CD4-positive, alpha-beta memory T cell (primary cell): Measurements from ENCODE around the gene NMU. TPM values are rescaled to one million over a fixed set of nuclear protein-coding genes. Genes with fewer than 3 reads are reported as not detected.
"Not testable (repeated sequence)": the region's sequence is repeated elsewhere in the genome, so short reads cannot be mapped to it uniquely, and the experiment has no call there.

Source experiments
- CTCF ChIA-PET: fragments of 350-600 bp; sonication (Branson Sonifier 250); formaldehyde crosslinking; loops from one replicate; lab custom pipeline; 2021; ENCODE audit warnings: inconsistent platforms; ENCODE audit not compliant: partially characterized antibody; lab: Charles Lee
- POLR2A ChIA-PET: fragments of 350-600 bp; sonication (Branson Sonifier 250); formaldehyde crosslinking; loops from one replicate; lab custom pipeline; 2021; ENCODE audit not compliant: partially characterized antibody; lab: Charles Lee
- DNase-seq, 5 donors: peaks; one replicate each; pipeline versions ENCODE4 v3.0.0 to v3.0.0-alpha.2; 2020 to 2022; ENCODE audit warnings: mixed read lengths in 1 of 5
- H3K27ac ChIP-seq: one replicate; pipeline ENCODE4 v1.7.0; 2013; ENCODE audit warnings: low read depth, low read length
- H3K27me3 ChIP-seq: 2 replicates; pipeline ENCODE4 v1.7.0; 2013; ENCODE audit warnings: mild to moderate bottlenecking, low read length, moderate library complexity; ENCODE audit not compliant: insufficient read depth
- H3K36me3 ChIP-seq: 2 replicates; pipeline ENCODE4 v1.7.0; 2013; ENCODE audit warnings: mild to moderate bottlenecking, low read length, moderate library complexity; ENCODE audit not compliant: insufficient read depth
- H3K4me1 ChIP-seq: 2 replicates; pipeline ENCODE4 v1.7.0; 2013; ENCODE audit warnings: mild to moderate bottlenecking, low read length, moderate library complexity; ENCODE audit not compliant: insufficient read depth
- H3K4me3 ChIP-seq, 2 donors: one replicate each; pipeline ENCODE4 v1.7.0; 2013; ENCODE audit warnings: low read length in 2 of 2, mild to moderate bottlenecking in 1 of 2
- H3K9me3 ChIP-seq, 2 donors: one replicate each; pipeline ENCODE4 v1.7.0; 2013; ENCODE audit warnings: low read length in 2 of 2, control low read depth in 1 of 2; ENCODE audit not compliant: control insufficient read depth in 1 of 2
- H3K27ac Mint-ChIP-seq, 7 donors: one replicate each; pipeline ENCODE4 v1.8.0; 2020 to 2021; ENCODE audit warnings: mixed read lengths in 7 of 7, mild to moderate bottlenecking in 6 of 7, inconsistent platforms in 3 of 7, moderate library complexity in 3 of 7
- H3K27me3 Mint-ChIP-seq, 2 donors: one replicate each; pipeline ENCODE4 v1.8.0; 2020 to 2021; ENCODE audit warnings: mixed read lengths in 2 of 2
- H3K36me3 Mint-ChIP-seq, 2 donors: one replicate each; pipeline ENCODE4 v1.8.0; 2020 to 2021; ENCODE audit warnings: mixed read lengths in 2 of 2, inconsistent platforms in 1 of 2, mild to moderate bottlenecking in 1 of 2
- H3K4me1 Mint-ChIP-seq, 4 donors: one replicate each; pipeline ENCODE4 v1.8.0; 2020 to 2021; ENCODE audit warnings: mixed read lengths in 4 of 4, mild to moderate bottlenecking in 1 of 4
- H3K4me3 Mint-ChIP-seq, 8 donors: one replicate each; pipeline ENCODE4 v1.8.0; 2020 to 2021; ENCODE audit warnings: mixed read lengths in 8 of 8, mild to moderate bottlenecking in 7 of 8, moderate library complexity in 6 of 8, inconsistent platforms in 3 of 8
- H3K9me3 Mint-ChIP-seq, 8 donors: one replicate each; pipeline ENCODE4 v1.8.0; 2020 to 2021; ENCODE audit warnings: mixed read lengths in 8 of 8, mild to moderate bottlenecking in 5 of 8, inconsistent platforms in 3 of 8, moderate library complexity in 1 of 8
- intact Hi-C: fragments of 100-400 bp; cut with micrococcal nuclease; formaldehyde crosslinking; loops from one replicate; pipeline ENCODE4 v1.15.1; 2023
- polyA plus RNA-seq, 2 donors: library from polyadenylated mRNA; unstranded; fragments of 300-500 nt; fragmentation: Illumina TruSeq; gene quantifications; one replicate each; pipeline ENCODE4 v1.2.3, GENCODE V29; 2021
- total RNA-seq, 2 experiments: library from RNA; stranded (reverse); gene quantifications; one replicate each; pipeline ENCODE4 v1.2.3, GENCODE V29; 2021

The NMU gene
- total and polyA plus RNA-seq, 4 experiments from 2014 or later = 0.49 to 6.7 TPM; not detected in 2

DNA sequence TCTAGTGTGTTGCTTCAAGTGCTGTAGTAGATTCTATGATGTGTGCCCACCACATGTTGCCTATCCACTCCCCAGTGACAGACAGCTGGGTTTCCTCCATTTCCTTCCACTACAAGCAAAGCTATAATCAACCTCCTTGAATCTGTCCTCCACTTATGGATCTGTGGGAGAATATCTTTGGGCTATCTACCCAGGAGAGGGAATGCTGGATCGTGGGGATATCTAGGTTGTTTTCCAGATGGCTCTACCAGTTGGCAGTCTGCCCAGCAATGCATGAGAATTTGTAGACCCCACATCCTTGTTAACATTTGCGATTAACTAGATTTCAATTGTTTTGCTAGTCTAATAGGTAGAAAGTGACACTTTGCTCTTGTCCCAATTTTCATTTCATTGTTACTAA is 10.3 kb downstream of the NMU start:
- no peaks in the 10 kb centered on the region for H3K4me1 ChIP-seq
- ChIA-PET CTCF (no interaction called here), POLR2A (no interaction called here)
- no peak overlapping the region for H3K4me3 ChIP-seq
- no peaks in the 10 kb centered on the region for H3K9me3 ChIP-seq
- no peak overlapping the region for H3K27ac Mint-ChIP-seq
- DNase-seq = no peak
- no peak overlapping the region for H3K4me3 Mint-ChIP-seq
- no peaks in the 10 kb centered on the region for H3K36me3 Mint-ChIP-seq
- H3K27me3 Mint-ChIP-seq = peaks cover 5% of the 10 kb centered on the region in 2 donors
- H3K27me3 ChIP-seq = no peaks in the 10 kb centered on the region
- no peaks in the 10 kb centered on the region for H3K36me3 ChIP-seq
- H3K4me1 Mint-ChIP-seq = no peaks in the 10 kb centered on the region
- H3K27ac ChIP-seq = no peak overlapping the region
- peaks cover 0 to 5% (median 0%) of the 10 kb centered on the region in 8 donors for H3K9me3 Mint-ChIP-seq
- intact Hi-C loops = no loop called here

DNA sequence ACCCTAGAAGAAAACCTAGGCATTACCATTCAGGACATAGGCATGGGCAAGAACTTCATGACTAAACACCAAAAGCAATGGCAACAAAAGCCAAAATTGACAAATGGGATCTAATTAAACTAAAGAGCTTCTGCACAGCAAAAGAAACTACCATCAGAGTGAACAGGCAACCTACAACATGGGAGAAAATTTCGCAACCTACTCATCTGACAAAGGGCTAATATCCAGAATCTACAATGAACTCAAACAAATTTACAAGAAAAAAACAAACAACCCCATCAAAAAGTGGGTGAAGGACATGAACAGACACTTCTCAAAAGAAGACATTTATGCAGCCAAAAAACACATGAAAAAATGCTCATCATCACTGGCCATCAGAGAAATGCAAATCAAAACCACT is 12.0 kb downstream of the NMU start:
- H3K36me3 Mint-ChIP-seq, H3K27ac Mint-ChIP-seq, H3K27me3 Mint-ChIP-seq, H3K4me3 ChIP-seq, H3K27ac ChIP-seq, POLR2A ChIA-PET, H3K4me1 ChIP-seq, H3K9me3 Mint-ChIP-seq, H3K4me1 Mint-ChIP-seq, DNase-seq, H3K27me3 ChIP-seq, intact Hi-C loops, H3K9me3 ChIP-seq, H3K36me3 ChIP-seq, CTCF ChIA-PET, H3K4me3 Mint-ChIP-seq: not testable (repeated sequence)

GRCh38 chr4:55618546-55619143 is 17.5 kb downstream of the NMU start:
- no peaks in the 10 kb centered on the region for H3K27me3 ChIP-seq
- Mint-ChIP-seq H3K4me1 (no peaks in the 10 kb centered on the region), H3K27ac (no peak overlapping the region), H3K9me3 (no peaks in the 10 kb centered on the region), H3K4me3 (peak overlapping the region in 2 of 8 donors; percentile 17 to 59), H3K27me3 (peaks cover 0 to 6% of the 10 kb centered on the region in 2 donors), H3K36me3 (no peaks in the 10 kb centered on the region)
- ChIA-PET POLR2A (no interaction called here), CTCF (no interaction called here)
- H3K4me1 ChIP-seq = no peaks in the 10 kb centered on the region
- no peak for DNase-seq
- no peak overlapping the region for H3K4me3 ChIP-seq
- intact Hi-C loops = no loop called here
- H3K9me3 ChIP-seq = no peaks in the 10 kb centered on the region
- H3K27ac ChIP-seq = no peak overlapping the region
- H3K36me3 ChIP-seq = no peaks in the 10 kb centered on the region

DNA sequence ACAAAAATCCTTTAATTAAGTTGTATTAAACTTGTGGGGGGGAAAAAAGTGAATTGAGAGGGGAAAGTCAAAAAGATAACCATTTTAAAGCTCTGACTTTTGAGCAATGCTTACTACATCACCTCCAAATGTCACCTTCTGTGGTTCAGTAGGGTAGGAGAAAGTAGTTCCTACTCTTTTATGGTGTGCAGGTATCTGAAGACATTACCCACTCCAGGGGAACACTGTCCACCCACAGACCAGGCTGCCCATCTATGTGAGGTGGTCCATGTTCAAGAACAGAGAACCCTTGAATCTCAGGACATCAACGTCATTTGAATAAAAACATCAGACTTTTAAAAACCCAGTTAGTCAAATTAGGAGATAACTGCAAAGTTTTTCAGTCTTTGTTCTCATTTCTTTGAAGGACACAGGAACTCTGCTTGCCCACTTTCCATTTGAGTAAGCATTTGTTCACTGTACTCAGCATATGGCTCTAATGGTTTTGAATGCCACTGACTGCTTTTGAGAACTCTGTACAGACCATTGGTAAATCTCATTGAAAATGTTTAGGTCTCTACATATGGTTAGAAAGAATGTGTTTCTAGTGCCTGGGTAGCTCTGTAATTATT is 18.4 kb downstream of the NMU start:
- H3K9me3 ChIP-seq = no peaks in the 10 kb centered on the region
- Mint-ChIP-seq H3K27me3 (peaks cover 0 to 6% of the 10 kb centered on the region in 2 donors), H3K9me3 (no peaks in the 10 kb centered on the region), H3K36me3 (no peaks in the 10 kb centered on the region), H3K4me3 (no peak overlapping the region), H3K4me1 (no peaks in the 10 kb centered on the region), H3K27ac (no peak overlapping the region)
- no peaks in the 10 kb centered on the region for H3K36me3 ChIP-seq
- DNase-seq = no peak
- no peak overlapping the region for H3K27ac ChIP-seq
- no peaks in the 10 kb centered on the region for H3K4me1 ChIP-seq
- H3K27me3 ChIP-seq = no peaks in the 10 kb centered on the region
- intact Hi-C loops = no loop called here
- ChIA-PET POLR2A (no interaction called here), CTCF (no interaction called here)
- no peak overlapping the region for H3K4me3 ChIP-seq

- H3K36me3 ChIP-seq = no peaks in the 10 kb centered on the region
- ChIA-PET POLR2A (no interaction called here), CTCF (no interaction called here)
- intact Hi-C loops = no loop called here
- H3K9me3 ChIP-seq = no peaks in the 10 kb centered on the region
- Mint-ChIP-seq H3K4me1 (peaks cover 0 to 2% (median under 1%) of the 10 kb centered on the region in 4 donors), H3K27ac (peak overlapping the region in 2 of 7 donors; percentile 23 to 30), H3K36me3 (no peaks in the 10 kb centered on the region), H3K9me3 (no peaks in the 10 kb centered on the region), H3K27me3 (peaks cover 0 to 6% of the 10 kb centered on the region in 2 donors), H3K4me3 (no peak overlapping the region)
- H3K27ac ChIP-seq = no peak overlapping the region
- H3K4me1 ChIP-seq = no peaks in the 10 kb centered on the region
- H3K4me3 ChIP-seq = no peak overlapping the region
- no peak for DNase-seq
- no peaks in the 10 kb centered on the region for H3K27me3 ChIP-seq
Measured at GRCh38 chr4:55615008-55615407, 21.1 kb downstream of the NMU start.

- no peak overlapping the region for H3K4me3 ChIP-seq
- Mint-ChIP-seq H3K27me3 (peaks cover 0 to 6% of the 10 kb centered on the region in 2 donors), H3K9me3 (no peaks in the 10 kb centered on the region), H3K36me3 (no peaks in the 10 kb centered on the region), H3K27ac (no peak overlapping the region), H3K4me3 (no peak overlapping the region), H3K4me1 (peaks cover 4 to 11% (median 8%) of the 10 kb centered on the region in 4 donors)
- intact Hi-C loops = no loop called here
- CTCF ChIA-PET = no interaction called here
- no peaks in the 10 kb centered on the region for H3K36me3 ChIP-seq
- peaks cover 6% of the 10 kb centered on the region for H3K4me1 ChIP-seq
- no peak for DNase-seq
- POLR2A ChIA-PET = no interaction called here
- no peak overlapping the region for H3K27ac ChIP-seq
- H3K9me3 ChIP-seq = no peaks in the 10 kb centered on the region
- no peaks in the 10 kb centered on the region for H3K27me3 ChIP-seq
Measured at GRCh38 chr4:55613621-55614020, 22.5 kb downstream of the NMU start.

DNA sequence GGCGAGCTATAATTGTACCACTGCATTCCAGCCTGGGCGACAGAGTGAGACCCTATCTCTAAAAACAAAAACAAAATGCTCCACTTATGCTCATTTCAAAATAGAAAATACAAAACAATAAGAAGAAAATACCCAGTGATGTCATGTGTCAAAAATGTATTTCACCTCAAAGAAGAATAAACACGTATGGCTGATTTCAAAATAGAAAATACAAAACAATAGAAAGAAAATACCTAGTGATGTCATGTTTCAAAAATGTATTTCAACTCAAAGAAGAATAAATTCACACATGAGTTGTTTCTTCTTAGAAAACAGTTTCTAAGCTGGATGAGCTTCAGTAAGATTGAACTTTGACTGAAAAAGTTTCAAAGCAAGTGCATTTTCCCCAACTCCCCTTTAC is 23.8 kb downstream of the NMU start:
- Mint-ChIP-seq H3K36me3 (no peaks in the 10 kb centered on the region), H3K27me3 (peaks cover 0 to 4% of the 10 kb centered on the region in 2 donors), H3K4me1 (peaks cover 4 to 12% (median 8%) of the 10 kb centered on the region in 4 donors), H3K4me3 (no peak overlapping the region), H3K9me3 (no peaks in the 10 kb centered on the region), H3K27ac (no peak overlapping the region)
- DNase-seq = no peak
- Histone ChIP-seq H3K9me3 (no peaks in the 10 kb centered on the region), H3K36me3 (no peaks in the 10 kb centered on the region), H3K4me3 (no peak overlapping the region), H3K27me3 (no peaks in the 10 kb centered on the region), H3K4me1 (peaks cover 6% of the 10 kb centered on the region), H3K27ac (no peak overlapping the region)
- CTCF ChIA-PET = no interaction called here
- POLR2A ChIA-PET = no interaction called here
- intact Hi-C loops = no loop called here
